ENCODE data around the gene ASTN2.

Gene ASTN2

GRCh38 chr9:117414220-117414905 is 494 bp downstream of the ASTN2 start:
- DNase-seq = peak; percentile 26 to 31

- no peak for DNase-seq
Observed at GRCh38 chr9:117413346-117414219, 1.3 kb downstream of the ASTN2 start.

DNA sequence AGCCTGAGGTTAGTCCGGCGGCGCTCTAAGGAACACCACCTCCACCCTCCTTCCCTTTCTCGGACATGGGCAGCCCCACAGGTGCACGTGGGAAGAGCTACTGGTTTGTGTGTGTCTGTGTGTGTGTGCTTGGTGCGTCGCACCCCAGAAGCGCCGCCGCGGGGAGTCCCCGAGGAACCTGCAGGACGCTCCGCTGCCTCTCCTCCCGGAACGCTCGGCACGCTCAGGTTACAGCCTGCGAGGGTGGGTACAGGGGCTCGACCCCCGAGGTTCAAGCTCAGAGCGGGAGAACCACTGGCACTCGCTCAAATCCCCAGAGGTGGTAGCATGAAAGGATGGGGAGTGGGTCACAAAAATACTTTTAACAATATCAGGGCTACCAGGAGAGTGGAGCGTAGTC is 2.0 kb downstream of the ASTN2 start:
- DNase-seq = no peak

GRCh38 chr9:117412006-117412715 is 2.7 kb downstream of the ASTN2 start:
- peak in 1 of 2 experiments; percentile 6 for DNase-seq

DNA sequence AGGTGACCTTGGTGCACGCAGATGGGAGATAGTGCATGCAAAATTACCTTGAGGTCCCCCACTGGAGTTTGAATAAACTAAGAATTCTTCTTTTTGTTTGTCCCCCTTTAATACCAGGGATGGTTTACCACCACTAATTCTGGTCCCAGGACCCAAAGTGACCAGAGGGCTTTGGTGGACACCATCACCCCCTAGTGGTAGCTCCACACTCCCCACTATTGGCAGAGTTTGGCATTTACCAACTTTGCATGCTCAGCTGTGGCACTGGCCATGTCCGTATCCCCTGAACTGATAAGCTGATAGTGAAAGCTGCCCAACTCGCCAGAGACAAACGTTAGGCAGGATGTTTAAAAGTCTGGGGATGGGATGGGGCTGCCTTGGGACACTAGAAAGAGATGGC is 3.3 kb downstream of the ASTN2 start:
- peak; percentile 20 to 30 for DNase-seq

GRCh38 chr9:117409321-117409720 is 5.5 kb downstream of the ASTN2 start:
- no peak for DNase-seq

GRCh38 chr9:117407436-117408022 is 7.3 kb downstream of the ASTN2 start:
- DNase-seq = no peak

GRCh38 chr9:117405950-117406705 is 8.7 kb downstream of the ASTN2 start:
- no peak for DNase-seq

DNA sequence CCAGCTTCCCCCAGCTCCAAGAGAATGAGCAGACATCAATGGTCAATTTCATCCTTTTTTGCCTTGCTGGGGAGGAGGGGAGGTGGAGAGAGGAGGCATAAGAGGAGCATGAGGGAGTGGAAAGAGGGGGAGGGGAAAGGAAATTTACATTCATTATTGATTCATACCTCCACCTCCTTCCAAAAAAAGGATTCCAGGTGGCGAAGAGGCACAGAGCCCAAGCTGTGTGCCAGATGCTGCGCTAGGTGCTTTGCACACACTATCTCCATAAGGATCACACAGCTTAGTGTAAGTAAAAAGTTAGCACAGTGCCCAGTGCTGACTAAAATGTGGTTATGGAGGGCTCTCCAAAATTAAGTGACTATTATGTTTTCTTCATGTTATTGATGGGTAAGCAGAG is 11.0 kb downstream of the ASTN2 start:
- DNase-seq = no peak

GRCh38 chr9:117403403-117403811 is 11.4 kb downstream of the ASTN2 start:
- peak in 1 of 2 experiments; percentile 17 for DNase-seq

GRCh38 chr9:117400171-117400570 is 14.7 kb downstream of the ASTN2 start:
- peak; percentile 66 to 73 for DNase-seq

DNA sequence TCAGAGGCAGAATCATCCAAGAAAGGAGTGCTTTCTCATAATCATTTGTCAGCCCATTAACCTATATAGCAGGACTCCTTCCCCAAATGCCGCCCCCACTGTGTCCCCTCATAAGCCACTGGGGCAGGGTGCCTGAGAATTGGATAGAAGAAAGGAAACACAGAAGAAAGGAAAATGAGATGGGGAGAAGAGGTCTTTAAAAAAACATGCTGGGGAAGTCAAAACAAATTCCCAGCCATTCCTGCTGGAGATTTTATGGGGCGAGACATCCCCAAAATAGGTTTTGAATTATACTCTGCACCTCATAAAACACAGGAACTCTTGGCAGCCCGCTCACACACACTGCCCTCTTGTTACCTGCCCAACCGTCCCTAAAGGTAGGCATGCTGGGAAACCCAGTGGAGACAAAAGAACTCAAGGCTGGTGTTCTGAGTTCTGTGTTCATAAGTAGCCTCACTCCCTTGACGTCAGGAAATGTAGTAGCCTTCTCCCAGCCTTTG is 19.7 kb downstream of the ASTN2 start:
- no peak for DNase-seq

DNA sequence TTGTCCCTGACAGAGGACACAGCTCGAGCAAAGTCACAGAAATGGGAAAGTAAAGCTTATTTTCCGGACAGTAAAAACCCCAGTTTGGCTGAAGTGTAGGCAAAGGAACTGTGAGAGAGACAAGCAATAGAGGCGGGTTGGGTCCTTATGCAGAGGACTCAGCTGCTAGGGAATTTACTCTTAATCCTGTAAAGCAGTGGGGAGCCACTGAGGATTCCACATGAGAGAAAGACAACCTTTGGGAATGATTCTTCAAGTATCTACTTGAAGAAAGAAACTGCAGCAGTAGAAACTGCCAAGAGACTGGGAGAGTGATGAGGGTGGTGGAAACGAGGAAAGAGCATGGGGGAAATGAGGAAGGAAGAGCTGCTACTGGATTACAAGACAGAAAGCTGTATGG is 20.2 kb downstream of the ASTN2 start:
- no peak for DNase-seq

DNA sequence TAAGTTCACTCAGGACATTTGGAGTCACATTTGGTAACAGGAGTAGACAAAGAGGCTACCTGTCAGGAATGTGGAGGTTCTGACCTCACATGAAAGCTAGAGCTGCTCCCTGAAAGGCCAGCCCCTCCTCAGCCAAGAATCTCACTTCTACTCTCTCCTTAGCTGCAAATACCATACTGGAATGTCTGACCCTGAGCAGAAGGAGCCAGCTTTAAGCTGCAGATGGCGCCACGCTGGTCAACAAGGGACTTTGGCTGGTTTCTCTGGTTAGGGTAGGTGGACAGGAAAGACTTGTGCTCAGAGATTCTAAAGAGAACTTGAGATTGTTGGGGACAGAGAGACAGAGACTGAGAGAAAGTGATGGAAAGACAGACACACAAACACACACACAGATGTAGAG is 21.9 kb downstream of the ASTN2 start:
- no peak for DNase-seq

DNA sequence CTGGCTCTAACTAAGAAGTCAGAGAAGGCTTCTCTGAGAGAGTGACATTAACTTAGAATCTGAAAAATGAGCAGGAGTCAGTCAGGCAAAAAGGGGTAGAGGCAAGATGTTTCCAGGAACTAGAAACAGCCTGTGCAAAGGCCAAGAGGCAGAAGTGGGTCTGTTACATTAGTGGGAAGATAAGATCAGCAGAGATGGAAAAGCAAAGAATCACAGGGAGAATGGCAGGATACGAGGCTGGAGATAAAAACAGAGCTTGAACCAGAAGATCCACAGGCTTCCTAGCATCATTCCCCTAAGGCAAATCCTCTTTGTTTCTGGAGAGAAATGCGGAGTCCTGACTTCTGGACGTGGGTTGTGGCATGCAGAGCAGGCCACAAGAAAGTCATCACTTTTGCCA is 27.4 kb downstream of the ASTN2 start:
- DNase-seq = no peak

GRCh38 chr9:117379341-117379740 is 35.5 kb downstream of the ASTN2 start:
- no peak for DNase-seq

GRCh38 chr9:117377046-117377445 is 37.8 kb downstream of the ASTN2 start:
- no peak for DNase-seq

DNA sequence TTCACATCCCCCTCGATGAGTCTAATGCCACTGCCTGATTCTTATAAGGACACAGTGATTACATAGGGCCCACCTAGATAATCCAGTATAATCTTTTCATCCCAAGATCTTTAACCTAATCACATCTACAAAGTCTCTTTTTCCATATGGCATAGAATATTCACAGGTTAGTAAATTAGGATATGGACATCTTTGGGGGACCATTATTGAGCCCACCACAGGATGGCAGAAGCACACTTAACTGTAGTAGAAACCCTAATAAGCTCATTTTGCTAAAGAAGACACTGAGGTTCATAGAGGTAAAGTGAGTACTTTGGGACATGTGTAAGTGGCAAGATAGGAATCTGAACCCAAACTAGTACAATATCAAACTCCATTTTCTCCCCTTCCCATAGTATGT is 38.9 kb downstream of the ASTN2 start:
- no peak for DNase-seq

DNA sequence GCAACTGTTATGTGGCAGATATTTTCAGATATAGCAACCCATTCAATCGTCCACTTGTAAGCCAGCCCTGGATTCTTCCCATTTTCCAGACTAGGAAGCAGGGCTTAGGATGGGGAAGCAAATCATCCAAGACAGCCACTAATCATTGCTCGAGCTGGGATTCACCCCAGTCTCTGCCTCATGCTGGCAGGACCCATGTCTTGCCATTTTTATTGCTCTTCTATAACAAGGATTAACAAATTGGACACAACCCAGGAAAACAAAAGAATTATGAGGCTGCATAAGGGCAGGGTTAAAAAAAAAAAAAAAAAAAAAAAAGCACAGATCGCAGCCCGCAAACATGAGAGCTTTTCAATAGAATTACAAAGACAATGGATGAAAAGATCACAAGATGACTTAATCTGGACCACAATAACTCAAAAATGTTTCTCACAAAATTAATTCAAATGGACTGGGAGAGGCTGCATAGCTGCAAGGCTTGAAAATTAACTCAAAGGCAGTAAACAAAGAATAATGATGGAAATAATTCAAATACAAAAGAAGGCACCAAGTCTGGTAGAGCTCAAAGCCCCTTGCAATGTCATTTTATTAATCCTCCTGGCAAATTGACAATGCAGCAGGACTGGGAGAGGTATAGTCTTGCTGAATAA is 40.7 kb downstream of the ASTN2 start:
- no peak for DNase-seq

GRCh38 chr9:117368684-117369230 is 46.1 kb downstream of the ASTN2 start:
- no peak for DNase-seq

DNA sequence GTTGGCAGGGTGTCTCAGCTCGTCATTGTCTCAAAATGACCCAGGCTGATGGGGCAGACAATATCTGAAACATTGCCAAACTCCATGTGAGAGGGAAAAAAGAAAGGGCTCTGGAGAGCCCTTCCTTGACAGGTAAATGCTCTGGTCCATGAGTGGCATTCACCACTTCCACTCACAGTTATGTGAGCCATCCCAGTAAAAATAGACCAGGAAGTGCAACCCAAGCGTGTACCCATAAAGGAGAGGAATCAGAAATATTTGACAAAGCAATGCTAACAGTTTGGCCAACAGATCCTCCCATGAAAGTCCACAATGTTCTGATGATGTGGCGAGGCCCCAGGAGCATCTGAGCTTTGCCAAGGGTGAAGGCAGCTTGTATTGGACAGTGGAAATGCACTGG is 49.4 kb downstream of the ASTN2 start:
- no peak for DNase-seq

Measured in NCI-H2081 (cell line).